Measurements from ENCODE around the gene ZNF324.

- TF ChIP-seq, protein P1, sequence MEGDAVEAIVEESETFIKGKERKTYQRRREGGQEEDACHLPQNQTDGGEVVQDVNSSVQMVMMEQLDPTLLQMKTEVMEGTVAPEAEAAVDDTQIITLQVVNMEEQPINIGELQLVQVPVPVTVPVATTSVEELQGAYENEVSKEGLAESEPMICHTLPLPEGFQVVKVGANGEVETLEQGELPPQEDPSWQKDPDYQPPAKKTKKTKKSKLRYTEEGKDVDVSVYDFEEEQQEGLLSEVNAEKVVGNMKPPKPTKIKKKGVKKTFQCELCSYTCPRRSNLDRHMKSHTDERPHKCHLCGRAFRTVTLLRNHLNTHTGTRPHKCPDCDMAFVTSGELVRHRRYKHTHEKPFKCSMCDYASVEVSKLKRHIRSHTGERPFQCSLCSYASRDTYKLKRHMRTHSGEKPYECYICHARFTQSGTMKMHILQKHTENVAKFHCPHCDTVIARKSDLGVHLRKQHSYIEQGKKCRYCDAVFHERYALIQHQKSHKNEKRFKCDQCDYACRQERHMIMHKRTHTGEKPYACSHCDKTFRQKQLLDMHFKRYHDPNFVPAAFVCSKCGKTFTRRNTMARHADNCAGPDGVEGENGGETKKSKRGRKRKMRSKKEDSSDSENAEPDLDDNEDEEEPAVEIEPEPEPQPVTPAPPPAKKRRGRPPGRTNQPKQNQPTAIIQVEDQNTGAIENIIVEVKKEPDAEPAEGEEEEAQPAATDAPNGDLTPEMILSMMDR (conservative IDR thresholded peaks at IDR 0.05; ENCODE audit: low read length), result no peak
- no peak for TF ChIP-seq EZH2phosphoT487 (IDR thresholded peaks at IDR 0.05; ENCODE audit: borderline replicate concordance)
Measured at GRCh38 chr19:58479303-58479702, 12.4 kb downstream of the ZNF324 start.
